Measurements from ENCODE around the gene IRF5. TPM values are rescaled to one million over a fixed set of nuclear protein-coding genes. Genes with fewer than 3 reads are reported as not detected.

IRF5 gene
- total RNA-seq, 2 experiments from 2014 or later = 6.5 to 6.7 TPM

DNA sequence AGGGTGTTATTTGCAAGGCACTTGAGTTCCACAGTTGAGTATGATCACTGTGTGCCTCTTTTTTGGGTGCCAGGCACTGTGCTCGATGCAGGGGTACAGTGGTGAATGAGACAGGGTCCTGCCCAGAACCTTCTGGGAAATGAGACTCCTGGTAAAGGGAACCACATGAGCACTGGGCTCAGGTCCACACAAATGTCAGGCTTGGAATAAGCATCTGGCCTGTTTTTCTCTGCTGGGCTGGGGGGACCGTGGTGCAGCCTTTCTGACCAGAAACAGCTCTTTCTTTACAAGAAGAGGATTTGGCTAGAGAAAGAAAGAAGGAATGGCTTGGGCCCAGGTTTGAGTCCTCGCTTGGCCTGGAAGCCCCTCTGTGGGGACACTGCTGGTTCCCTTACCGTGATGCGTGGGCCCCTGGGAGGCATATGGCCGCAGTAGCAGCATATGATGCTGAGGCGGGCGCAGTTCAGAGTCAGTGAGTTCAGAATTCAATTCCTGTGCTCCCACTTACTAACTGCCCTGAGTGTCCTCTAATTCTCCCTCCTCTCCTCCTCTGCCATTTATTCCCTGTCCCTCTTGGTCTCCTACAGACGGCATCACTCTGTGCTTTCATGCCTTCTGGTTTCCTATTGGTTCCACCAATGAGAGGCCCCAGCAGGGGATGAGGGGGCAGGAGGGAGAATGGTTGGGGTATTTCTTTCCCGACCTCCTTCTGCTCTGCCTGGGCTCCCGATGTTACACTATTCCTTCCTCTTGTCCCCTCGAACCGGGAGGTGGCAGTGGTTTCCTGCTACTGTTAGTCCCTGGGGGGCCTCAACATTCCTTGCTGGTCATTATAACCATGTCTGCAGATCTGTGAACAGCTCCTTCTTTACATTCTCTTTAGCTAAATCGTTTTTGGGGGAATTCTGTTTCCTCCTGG lies 17.6 kb upstream of the IRF5 start:
- no peaks in the 10 kb centered on the region for H3K9me3 Mint-ChIP-seq
- ChIA-PET CTCF (no interaction called here), POLR2A (no interaction called here)
- H3K4me3 Mint-ChIP-seq = no peak overlapping the region
- DNase-seq = no peak
- H3K36me3 Mint-ChIP-seq (ENCODE audit: low read depth) = no peaks in the 10 kb centered on the region
- H3K27ac Mint-ChIP-seq = no peak overlapping the region
- peaks cover 58% of the 10 kb centered on the region for H3K27me3 Mint-ChIP-seq
- H3K4me1 Mint-ChIP-seq = peaks cover 3% of the 10 kb centered on the region

DNA sequence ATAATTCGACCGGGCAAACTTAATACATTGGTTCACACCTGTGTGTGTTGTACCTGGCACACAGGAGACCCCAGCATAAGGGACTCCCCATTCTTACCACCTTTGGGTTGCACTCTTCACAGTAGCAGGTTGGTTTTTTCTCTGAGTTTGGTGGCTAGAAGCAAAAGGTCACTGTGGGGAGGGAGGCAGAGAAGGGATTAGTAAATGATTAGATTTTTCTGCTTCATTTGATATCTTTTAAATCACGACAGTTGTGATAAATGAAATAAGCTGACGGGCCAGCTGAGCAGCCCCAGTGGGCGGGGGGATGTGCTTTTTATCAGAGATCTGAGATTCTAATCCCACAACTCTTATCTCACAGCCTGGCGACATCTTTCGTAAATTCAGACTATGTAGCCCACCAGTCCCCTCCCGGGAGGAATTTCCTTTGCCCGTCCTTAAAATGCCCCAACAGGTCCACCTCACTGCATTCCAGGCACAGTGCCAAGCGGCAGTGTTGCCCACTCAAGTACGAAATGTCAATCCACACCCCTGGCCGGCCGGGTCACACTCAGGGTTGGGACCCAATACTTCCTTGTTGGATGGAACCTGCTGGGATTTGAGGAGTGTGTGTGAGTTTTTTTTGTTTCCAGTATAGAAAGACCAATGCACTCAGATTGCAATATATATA lies 16.7 kb upstream of the IRF5 start:
- ChIA-PET CTCF (interaction anchor here (1.5 kb wide), 1 partner anchor 12 kb away, joined by 4 read pairs; no protein-coding TSS in a partner anchor), POLR2A (no interaction called here)
- Mint-ChIP-seq H3K27me3 (peaks cover 54% of the 10 kb centered on the region), H3K36me3 (ENCODE audit: low read depth) (no peaks in the 10 kb centered on the region), H3K9me3 (no peaks in the 10 kb centered on the region), H3K4me1 (no peaks in the 10 kb centered on the region), H3K27ac (no peak overlapping the region), H3K4me3 (no peak overlapping the region)
- DNase-seq = no peak

DNA sequence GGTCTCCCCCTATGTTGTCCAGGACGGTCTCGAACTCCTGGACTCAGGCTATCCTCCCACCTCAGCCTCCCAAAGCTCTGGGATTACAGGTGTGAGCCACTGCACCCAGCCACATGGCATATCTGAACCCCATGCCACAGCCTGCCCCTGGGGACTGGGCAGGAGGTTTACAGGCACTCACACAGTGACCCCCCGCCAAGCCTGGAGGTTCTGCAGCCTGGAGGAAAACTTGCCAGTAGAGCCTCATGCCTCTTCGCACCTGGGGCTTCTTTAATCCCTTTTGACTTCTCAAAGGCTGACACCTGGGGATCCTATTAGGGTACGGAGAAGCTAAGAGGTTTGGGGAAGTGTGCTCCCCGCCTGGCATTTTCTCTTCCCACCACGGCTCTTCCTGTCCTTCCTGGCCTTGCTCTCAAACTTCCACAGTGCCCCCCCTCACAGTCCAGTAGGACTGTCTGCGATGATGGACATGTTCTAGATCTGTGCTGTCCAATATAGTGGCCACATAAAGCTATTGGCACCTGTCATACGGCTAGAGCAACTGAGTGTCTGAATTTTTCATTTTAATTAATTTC lies 15.8 kb upstream of the IRF5 start:
- DNase-seq = no peak
- no peaks in the 10 kb centered on the region for H3K4me1 Mint-ChIP-seq
- ChIA-PET CTCF (interaction anchor here (1.3 to 2.2 kb wide), 4 partner anchors 9 to 170 kb away, joined by 3 to 6 read pairs (median 4); no protein-coding TSS in a partner anchor), POLR2A (no interaction called here)
- peaks cover 49% of the 10 kb centered on the region for H3K27me3 Mint-ChIP-seq
- no peak overlapping the region for H3K27ac Mint-ChIP-seq
- H3K9me3 Mint-ChIP-seq = no peaks in the 10 kb centered on the region
- no peak overlapping the region for H3K4me3 Mint-ChIP-seq
- H3K36me3 Mint-ChIP-seq (ENCODE audit: low read depth) = no peaks in the 10 kb centered on the region

DNA sequence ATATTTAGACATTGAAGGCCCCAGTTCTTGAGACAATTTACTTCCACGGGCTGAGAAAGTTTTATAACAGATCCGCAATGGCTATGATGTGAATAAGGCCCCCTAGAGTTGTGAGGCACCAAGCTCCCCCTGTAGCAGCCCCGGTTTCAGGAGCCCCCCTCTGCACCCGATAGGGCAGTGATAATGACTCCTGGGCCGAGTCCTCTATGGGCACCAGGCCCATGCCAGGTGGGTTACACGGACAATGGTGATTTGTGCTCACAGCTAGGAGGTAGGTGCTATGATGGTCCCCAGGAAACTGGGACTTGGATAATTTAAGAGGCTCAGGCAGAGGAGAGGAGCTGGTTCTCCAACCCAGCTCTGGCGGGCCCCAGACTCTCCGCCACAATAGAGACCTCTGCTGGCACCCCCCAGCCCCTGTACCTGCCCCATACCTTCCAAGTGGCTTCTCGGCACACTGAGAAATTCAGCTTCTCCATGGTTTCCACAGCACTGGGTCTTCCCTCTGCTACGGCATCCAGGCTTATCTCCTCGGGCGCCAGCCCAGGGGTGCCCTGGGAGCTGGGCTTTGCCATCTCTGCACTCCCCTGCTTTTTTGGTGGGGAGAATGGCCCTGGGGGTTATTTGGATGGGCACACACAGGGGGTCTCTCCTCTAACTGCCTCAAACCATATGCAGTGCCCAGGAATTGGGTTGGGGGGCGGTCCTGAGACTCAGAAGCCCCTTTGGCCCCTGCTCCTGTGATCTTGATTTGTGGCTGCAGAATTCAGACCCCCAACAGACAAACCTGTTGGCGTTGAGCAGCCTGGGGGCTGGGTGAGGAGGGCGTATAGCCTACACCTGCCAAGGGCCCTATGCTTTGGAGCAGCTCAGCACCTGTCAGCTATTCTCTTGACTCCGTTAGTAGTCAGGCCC lies 15.0 kb upstream of the IRF5 start:
- no peaks in the 10 kb centered on the region for H3K4me1 Mint-ChIP-seq
- DNase-seq = no peak
- no peaks in the 10 kb centered on the region for H3K9me3 Mint-ChIP-seq
- CTCF ChIA-PET = interaction anchor here (0.6 to 2.2 kb wide), 6 partner anchors 8 to 169 kb away, joined by 3 to 6 read pairs (median 4); no protein-coding TSS in a partner anchor
- H3K36me3 Mint-ChIP-seq (ENCODE audit: low read depth) = no peaks in the 10 kb centered on the region
- POLR2A ChIA-PET = no interaction called here
- peaks cover 42% of the 10 kb centered on the region for H3K27me3 Mint-ChIP-seq
- no peak overlapping the region for H3K27ac Mint-ChIP-seq
- H3K4me3 Mint-ChIP-seq = no peak overlapping the region

GRCh38 chr7:128923411-128923800 lies 14.3 kb upstream of the IRF5 start:
- DNase-seq = no peak
- Mint-ChIP-seq H3K36me3 (ENCODE audit: low read depth) (no peaks in the 10 kb centered on the region), H3K9me3 (no peaks in the 10 kb centered on the region), H3K27me3 (peaks cover 36% of the 10 kb centered on the region), H3K4me1 (no peaks in the 10 kb centered on the region), H3K27ac (no peak overlapping the region), H3K4me3 (no peak overlapping the region)
- POLR2A ChIA-PET = no interaction called here
- CTCF ChIA-PET = interaction anchor here (0.9 to 2.2 kb wide), 3 partner anchors 8 to 20 kb away, joined by 3 to 4 read pairs (median 4); no protein-coding TSS in a partner anchor

DNA sequence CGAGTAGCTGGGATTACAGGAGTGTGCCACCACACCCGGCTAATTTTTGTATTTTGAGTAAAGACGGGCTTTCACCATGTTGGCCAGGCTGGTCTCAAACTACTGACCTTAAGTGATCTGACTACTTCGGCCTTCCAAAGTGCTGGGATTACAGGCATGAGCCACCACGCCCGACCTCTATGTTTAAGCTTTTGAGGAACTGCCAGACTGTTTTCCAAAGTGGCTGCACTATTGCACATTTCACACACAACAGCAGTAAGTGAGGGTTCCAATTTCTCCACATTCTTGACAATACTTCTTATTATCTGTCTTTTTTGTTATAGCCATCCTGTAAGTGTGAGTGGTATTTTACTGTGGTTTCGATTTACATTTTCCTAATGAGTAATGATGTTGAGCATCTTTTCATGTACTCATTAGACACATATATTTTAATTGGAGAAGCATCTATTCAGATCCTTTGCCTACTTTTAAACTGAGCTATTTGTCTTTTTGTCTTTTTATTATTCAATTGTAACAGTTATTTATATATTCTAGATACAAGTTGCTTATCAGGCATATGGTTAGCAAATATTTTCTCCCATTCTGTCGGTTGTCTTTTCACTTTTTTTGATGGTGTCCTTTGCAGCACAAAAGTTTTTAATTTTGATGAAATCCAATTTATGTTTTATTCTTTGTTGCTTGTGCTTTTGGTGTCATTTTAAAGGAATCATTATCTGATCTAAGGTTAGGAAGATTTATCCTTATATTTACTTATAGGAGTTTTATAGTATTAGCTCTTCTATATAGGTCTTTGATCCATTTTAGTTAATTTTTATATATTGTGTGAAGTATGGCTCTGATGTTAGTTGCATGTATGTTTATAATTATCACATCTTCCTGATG lies 12.8 kb upstream of the IRF5 start:
- CTCF ChIA-PET = interaction anchor here (1.1 kb wide), 1 partner anchor 14 kb away, joined by 3 read pairs; no protein-coding TSS in a partner anchor
- no peaks in the 10 kb centered on the region for H3K36me3 Mint-ChIP-seq (ENCODE audit: low read depth)
- DNase-seq = no peak
- H3K4me3 Mint-ChIP-seq = no peak overlapping the region
- no peak overlapping the region for H3K27ac Mint-ChIP-seq
- H3K27me3 Mint-ChIP-seq = peaks cover 24% of the 10 kb centered on the region
- no peaks in the 10 kb centered on the region for H3K9me3 Mint-ChIP-seq
- POLR2A ChIA-PET = no interaction called here
- H3K4me1 Mint-ChIP-seq = no peaks in the 10 kb centered on the region

DNA sequence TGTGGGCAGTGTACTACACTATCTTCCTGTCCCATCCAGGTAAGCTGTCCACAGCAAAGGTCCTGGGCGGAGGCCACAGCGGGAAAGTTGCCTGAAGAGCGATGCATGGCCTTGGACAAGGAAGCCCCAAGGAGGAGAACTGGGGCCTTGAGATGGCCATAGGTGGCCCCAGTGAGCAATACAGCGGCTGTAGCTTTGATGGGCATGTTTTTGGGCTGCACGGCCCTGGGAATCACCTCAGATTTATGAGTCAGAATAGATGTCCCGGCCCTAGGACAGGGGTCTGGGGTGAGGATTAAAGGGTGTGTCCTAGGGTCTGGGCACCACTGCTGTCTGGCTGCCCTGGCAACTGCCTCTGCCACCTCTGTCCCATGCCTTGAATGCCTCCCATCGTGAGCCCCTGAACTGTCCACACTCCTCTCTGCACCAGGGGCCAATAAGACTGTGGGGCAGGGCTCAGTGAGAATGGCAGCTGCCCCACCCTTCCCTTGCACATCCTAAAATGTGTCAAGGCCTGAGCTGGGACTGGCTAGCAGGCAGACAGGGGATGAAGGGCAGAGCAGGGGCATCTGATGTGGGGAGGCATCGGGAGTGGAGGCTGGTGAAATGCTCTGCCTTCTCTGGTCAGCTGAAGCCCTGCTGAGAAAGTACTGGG lies 9.4 kb upstream of the IRF5 start:
- Mint-ChIP-seq H3K9me3 (no peaks in the 10 kb centered on the region), H3K4me3 (no peak overlapping the region), H3K27ac (no peak overlapping the region), H3K4me1 (peaks cover 9% of the 10 kb centered on the region), H3K36me3 (ENCODE audit: low read depth) (peaks cover 1% of the 10 kb centered on the region), H3K27me3 (peaks cover 11% of the 10 kb centered on the region)
- DNase-seq = no peak
- CTCF ChIA-PET = interaction anchor here (0.8 kb wide), 1 partner anchor 129 kb away, joined by 3 read pairs; no protein-coding TSS in a partner anchor
- POLR2A ChIA-PET = no interaction called here

- Mint-ChIP-seq H3K4me3 (no peak overlapping the region), H3K4me1 (peaks cover 15% of the 10 kb centered on the region), H3K27me3 (peaks cover 7% of the 10 kb centered on the region), H3K36me3 (ENCODE audit: low read depth) (peaks cover 2% of the 10 kb centered on the region), H3K27ac (no peak overlapping the region), H3K9me3 (no peaks in the 10 kb centered on the region)
- CTCF ChIA-PET = interaction anchor here (0.7 to 0.8 kb wide), 2 partner anchors 15 to 130 kb away, joined by 3 read pairs; no protein-coding TSS in a partner anchor
- DNase-seq = no peak
- POLR2A ChIA-PET = no interaction called here
Observed at GRCh38 chr7:128928882-128929788, 8.6 kb upstream of the IRF5 start.

DNA sequence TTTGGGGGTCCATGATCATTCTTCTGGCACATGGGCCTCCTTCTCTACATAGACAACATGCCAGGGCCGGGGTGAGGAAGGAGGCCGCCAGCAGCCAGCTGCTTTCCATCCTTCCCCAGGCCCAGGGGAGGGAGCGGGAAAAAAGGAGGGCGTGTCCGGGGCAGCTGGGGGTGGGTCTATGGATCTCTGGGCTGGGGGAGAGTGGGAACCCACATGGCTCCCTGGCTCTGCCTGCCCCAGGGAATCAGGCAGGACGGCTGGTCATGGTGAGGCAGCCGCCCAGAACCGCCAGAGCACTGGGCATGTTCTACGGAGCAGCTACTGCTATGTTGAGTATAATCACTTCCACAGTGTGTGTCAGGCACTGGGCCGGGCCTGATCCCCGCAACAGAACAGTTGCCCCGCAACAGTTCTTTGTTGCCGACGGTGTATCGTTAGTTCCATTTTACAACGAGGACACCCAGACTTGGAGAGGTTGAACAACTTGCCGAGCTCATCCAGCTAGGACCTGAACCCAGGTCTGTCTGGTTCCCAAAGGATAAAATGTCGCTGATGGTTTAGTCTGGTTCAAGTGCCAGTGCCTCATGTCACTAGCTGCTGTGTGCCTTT lies 6.4 kb upstream of the IRF5 start:
- Mint-ChIP-seq H3K27ac (no peak overlapping the region), H3K36me3 (ENCODE audit: low read depth) (peaks cover 2% of the 10 kb centered on the region), H3K9me3 (no peaks in the 10 kb centered on the region), H3K4me1 (peaks cover 15% of the 10 kb centered on the region), H3K27me3 (peaks cover 6% of the 10 kb centered on the region), H3K4me3 (no peak overlapping the region)
- CTCF ChIA-PET = interaction anchor here (1.2 kb wide), 1 partner anchor 9 kb away, joined by 4 read pairs; no protein-coding TSS in a partner anchor
- POLR2A ChIA-PET = no interaction called here
- no peak for DNase-seq
